SK-N-SH treated with all-trans-retinoic acid at 6 μM for 48 hours (cell line): ENCODE results near the gene LRRC18.

Experiments used
- ATAC-seq: fragments of 200-7000 bp; cut with Tn5 transposase; 3 replicates; pipeline ENCODE4 v1.9.1; 2020; ENCODE audit warnings: mild to moderate bottlenecking, moderate library complexity
- ARNTL ChIP-seq: fragments of 450-650 bp; formaldehyde crosslinking; IDR thresholded peaks from 2 replicates; pipeline ENCODE4 v1.5.0; 2020; ENCODE audit warnings: low read depth, mild to moderate bottlenecking, moderate library complexity, borderline replicate concordance
- BACH2 ChIP-seq: fragments of 250-450 bp; sonication (Bioruptor Pico); IDR thresholded peaks from 2 replicates; pipeline ENCODE4 v1.9.0; 2021; ENCODE audit warnings: mild to moderate bottlenecking, borderline replicate concordance
- CSDC2 ChIP-seq: fragments of 250-450 bp; sonication (Bioruptor Pico); IDR thresholded peaks from 2 replicates; pipeline ENCODE4 v1.5.0; 2020; ENCODE audit warnings: mild to moderate bottlenecking, moderate library complexity
- ESRRG ChIP-seq: fragments of 250-450 bp; sonication (Bioruptor Pico); IDR thresholded peaks from 2 replicates; pipeline ENCODE4 v1.6.1; 2021; ENCODE audit warnings: mild to moderate bottlenecking
- ISL1 ChIP-seq: fragments of 250-450 bp; sonication (Bioruptor Pico); IDR thresholded peaks from 2 replicates; pipeline ENCODE4 v2.1.2; 2022; ENCODE audit warnings: mild to moderate bottlenecking, moderate library complexity
- OSR1 ChIP-seq: fragments of 250-450 bp; sonication (Bioruptor Pico); IDR thresholded peaks from 2 replicates; pipeline ENCODE4 v1.8.0; 2022; ENCODE audit warnings: moderate library complexity, mild to moderate bottlenecking, inconsistent platforms
- PPARA ChIP-seq: fragments of 250-450 bp; sonication (Bioruptor Pico); IDR thresholded peaks from 2 replicates; pipeline ENCODE4 v1.5.0; 2020; ENCODE audit warnings: mild to moderate bottlenecking, borderline replicate concordance
- RARB ChIP-seq: fragments of 250-450 bp; sonication (Bioruptor Pico); IDR thresholded peaks from 2 replicates; pipeline ENCODE4 v1.8.0; 2021; ENCODE audit warnings: mild to moderate bottlenecking, moderate library complexity
- SNAI2 ChIP-seq: fragments of 250-450 bp; sonication (Bioruptor Pico); IDR thresholded peaks from 2 replicates; pipeline ENCODE4 v1.5.0; 2020; ENCODE audit warnings: mild to moderate bottlenecking, moderate library complexity
- TOX ChIP-seq: fragments of 250-450 bp; sonication (Bioruptor Pico); IDR thresholded peaks from 2 replicates; pipeline ENCODE4 v1.8.0; 2021; ENCODE audit warnings: mild to moderate bottlenecking, moderate library complexity, borderline replicate concordance
- ZC3H10 ChIP-seq: fragments of 250-450 bp; sonication (Bioruptor Pico); IDR thresholded peaks from 2 replicates; pipeline ENCODE4 v1.5.1; 2021; ENCODE audit warnings: mild to moderate bottlenecking, moderate library complexity
- ZFP3 ChIP-seq: fragments of 250-450 bp; sonication (Bioruptor Pico); IDR thresholded peaks from 2 replicates; pipeline ENCODE4 v1.5.0; 2020; ENCODE audit warnings: mild to moderate bottlenecking, moderate library complexity
- ZFP30 ChIP-seq: fragments of 450-650 bp; formaldehyde crosslinking; IDR thresholded peaks from 2 replicates; pipeline ENCODE4 v1.5.0; 2022; ENCODE audit warnings: mild to moderate bottlenecking, moderate library complexity
- ZNF565 ChIP-seq: fragments of 450-650 bp; formaldehyde crosslinking; conservative IDR thresholded peaks from 2 replicates; pipeline ENCODE4 v1.5.0; 2020; ENCODE audit warnings: low read depth, mild to moderate bottlenecking, moderate library complexity
- ZNF8 ChIP-seq: fragments of 450-650 bp; formaldehyde crosslinking; IDR thresholded peaks from 2 replicates; pipeline ENCODE4 v1.5.0; 2020; ENCODE audit warnings: mild to moderate bottlenecking, moderate library complexity
- TF ChIP-seq, protein P1 (sequence below): fragments of 250-450 bp; sonication (Bioruptor Pico); IDR thresholded peaks from 2 replicates; pipeline ENCODE4 v1.5.1; 2020; ENCODE audit warnings: low read depth, mild to moderate bottlenecking, moderate library complexity
- TF ChIP-seq, protein P2 (sequence below): fragments of 250-450 bp; sonication (Bioruptor Pico); IDR thresholded peaks from 2 replicates; pipeline ENCODE4 v1.5.1; 2021; ENCODE audit warnings: mild to moderate bottlenecking, moderate library complexity
- TF ChIP-seq, protein P3 (sequence below): fragments of 250-450 bp; sonication (Bioruptor Pico); IDR thresholded peaks from 2 replicates; pipeline ENCODE4 v1.8.0; 2021; ENCODE audit warnings: low read depth, mild to moderate bottlenecking, moderate library complexity, borderline replicate concordance
- TF ChIP-seq, protein P4 (sequence below): fragments of 250-450 bp; sonication (Bioruptor Pico); IDR thresholded peaks from 2 replicates; pipeline ENCODE4 v1.5.0; 2020; ENCODE audit warnings: mild to moderate bottlenecking, moderate library complexity

The LRRC18 gene

DNA sequence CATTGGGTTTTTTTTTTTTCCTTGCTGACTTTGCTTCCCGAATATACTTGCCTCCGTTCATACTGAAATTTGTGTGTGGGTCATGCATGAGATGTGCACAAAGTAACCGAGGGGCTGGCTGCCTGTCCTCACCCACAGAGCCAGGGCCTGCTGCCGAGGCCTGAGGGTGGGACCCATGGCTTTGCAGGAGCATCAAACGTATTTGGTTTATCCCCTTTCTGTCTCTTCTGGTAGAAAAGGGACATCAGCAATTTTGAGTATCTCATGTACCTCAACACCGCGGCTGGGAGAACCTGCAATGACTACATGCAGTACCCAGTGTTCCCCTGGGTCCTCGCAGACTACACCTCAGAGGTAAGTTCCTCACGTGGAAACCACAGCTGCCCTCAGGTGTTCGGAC is 3.5 kb upstream of the LRRC18 start:
- no peak for ATAC-seq
- TF ChIP-seq ZFP30 (CRISPR knock-in tag) = no peak
- TF ChIP-seq BACH2 (CRISPR knock-in tag) = no peak
- no peak for TF ChIP-seq ISL1 (CRISPR knock-in tag)
- no peak for TF ChIP-seq ZNF8 (CRISPR knock-in tag)
- no peak for TF ChIP-seq ARNTL
- TF ChIP-seq ZC3H10 (CRISPR knock-in tag) = no peak
- TF ChIP-seq ESRRG (CRISPR knock-in tag) = no peak
- TF ChIP-seq ZFP3 (CRISPR knock-in tag) = no peak
- TF ChIP-seq, protein P1, sequence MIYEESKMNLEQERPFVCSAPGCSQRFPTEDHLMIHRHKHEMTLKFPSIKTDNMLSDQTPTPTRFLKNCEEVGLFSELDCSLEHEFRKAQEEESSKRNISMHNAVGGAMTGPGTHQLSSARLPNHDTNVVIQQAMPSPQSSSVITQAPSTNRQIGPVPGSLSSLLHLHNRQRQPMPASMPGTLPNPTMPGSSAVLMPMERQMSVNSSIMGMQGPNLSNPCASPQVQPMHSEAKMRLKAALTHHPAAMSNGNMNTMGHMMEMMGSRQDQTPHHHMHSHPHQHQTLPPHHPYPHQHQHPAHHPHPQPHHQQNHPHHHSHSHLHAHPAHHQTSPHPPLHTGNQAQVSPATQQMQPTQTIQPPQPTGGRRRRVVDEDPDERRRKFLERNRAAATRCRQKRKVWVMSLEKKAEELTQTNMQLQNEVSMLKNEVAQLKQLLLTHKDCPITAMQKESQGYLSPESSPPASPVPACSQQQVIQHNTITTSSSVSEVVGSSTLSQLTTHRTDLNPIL (CRISPR knock-in tag) = no peak
- TF ChIP-seq OSR1 (CRISPR knock-in tag) = no peak
- TF ChIP-seq, protein P2, sequence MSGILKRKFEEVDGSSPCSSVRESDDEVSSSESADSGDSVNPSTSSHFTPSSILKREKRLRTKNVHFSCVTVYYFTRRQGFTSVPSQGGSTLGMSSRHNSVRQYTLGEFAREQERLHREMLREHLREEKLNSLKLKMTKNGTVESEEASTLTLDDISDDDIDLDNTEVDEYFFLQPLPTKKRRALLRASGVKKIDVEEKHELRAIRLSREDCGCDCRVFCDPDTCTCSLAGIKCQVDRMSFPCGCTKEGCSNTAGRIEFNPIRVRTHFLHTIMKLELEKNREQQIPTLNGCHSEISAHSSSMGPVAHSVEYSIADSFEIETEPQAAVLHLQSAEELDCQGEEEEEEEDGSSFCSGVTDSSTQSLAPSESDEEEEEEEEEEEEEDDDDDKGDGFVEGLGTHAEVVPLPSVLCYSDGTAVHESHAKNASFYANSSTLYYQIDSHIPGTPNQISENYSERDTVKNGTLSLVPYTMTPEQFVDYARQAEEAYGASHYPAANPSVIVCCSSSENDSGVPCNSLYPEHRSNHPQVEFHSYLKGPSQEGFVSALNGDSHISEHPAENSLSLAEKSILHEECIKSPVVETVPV = no peak
- TF ChIP-seq ZNF565 (CRISPR knock-in tag) = no peak
- TF ChIP-seq, protein P3, sequence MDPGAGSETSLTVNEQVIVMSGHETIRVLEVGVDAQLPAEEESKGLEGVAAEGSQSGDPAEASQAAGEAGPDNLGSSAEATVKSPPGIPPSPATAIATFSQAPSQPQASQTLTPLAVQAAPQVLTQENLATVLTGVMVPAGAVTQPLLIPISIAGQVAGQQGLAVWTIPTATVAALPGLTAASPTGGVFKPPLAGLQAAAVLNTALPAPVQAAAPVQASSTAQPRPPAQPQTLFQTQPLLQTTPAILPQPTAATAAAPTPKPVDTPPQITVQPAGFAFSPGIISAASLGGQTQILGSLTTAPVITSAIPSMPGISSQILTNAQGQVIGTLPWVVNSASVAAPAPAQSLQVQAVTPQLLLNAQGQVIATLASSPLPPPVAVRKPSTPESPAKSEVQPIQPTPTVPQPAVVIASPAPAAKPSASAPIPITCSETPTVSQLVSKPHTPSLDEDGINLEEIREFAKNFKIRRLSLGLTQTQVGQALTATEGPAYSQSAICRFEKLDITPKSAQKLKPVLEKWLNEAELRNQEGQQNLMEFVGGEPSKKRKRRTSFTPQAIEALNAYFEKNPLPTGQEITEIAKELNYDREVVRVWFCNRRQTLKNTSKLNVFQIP (CRISPR knock-in tag) = no peak

DNA sequence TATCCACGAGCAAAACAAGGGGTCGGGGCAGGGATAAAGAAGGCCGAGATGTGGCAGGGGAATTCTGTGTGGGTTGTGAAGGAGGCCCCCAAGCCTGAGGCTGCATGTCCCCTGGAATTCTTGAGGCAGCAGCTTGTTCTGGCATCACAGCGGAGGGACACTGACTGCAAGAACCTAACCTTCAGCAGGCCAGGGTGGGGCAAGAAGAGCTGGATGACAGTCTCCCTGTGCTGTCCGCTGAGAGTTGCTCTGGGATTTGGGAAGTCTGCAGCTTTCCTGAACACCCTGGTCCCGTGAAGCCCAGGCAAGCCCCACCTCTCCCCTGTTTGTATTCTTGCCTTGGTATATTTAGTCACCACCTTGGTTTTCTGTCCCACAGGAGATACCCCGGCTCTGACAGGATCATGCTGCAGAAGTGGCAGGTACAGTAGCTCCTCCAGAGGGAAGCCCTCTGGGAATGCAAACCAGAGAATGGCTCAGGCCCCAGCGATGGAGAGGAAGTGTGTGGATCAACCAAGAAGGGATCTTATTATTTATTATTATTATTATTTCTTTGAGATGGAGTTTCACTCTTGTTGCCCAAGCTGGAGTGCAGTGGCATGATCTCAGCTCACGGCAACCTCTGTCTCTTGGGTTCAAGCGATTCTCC is 1.9 kb upstream of the LRRC18 start:
- TF ChIP-seq ISL1 (CRISPR knock-in tag) (no peak), PPARA (CRISPR knock-in tag) (no peak), SNAI2 (no peak), ESRRG (CRISPR knock-in tag) (no peak), OSR1 (CRISPR knock-in tag) (no peak), CSDC2 (CRISPR knock-in tag) (no peak), RARB (CRISPR knock-in tag) (no peak)
- TF ChIP-seq, protein P1 (CRISPR knock-in tag) = no peak
- ATAC-seq = no peak

DNA sequence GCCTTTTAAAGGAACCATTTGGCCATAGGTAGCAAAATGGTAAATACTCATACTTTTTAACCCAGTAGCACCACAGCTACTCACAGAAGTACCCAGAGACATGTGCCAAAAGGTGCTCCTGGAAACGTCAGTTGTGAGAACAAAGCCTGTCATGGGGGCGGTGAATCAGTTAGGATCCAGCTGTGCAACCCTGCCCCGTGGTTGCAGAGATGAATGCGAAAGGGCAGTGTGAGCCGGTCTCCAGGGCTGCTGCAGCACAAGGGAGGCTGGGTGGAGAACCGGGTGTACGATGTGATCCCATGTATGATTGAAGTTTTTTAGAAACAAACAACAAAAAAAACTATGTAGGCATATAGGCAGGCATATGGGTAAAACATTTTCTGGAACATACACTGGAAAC is 1.3 kb upstream of the LRRC18 start:
- no peak for TF ChIP-seq ZFP3 (CRISPR knock-in tag)
- TF ChIP-seq ARNTL = no peak
- TF ChIP-seq ZNF565 (CRISPR knock-in tag) = no peak
- TF ChIP-seq ZNF8 (CRISPR knock-in tag) = no peak
- no peak for TF ChIP-seq CSDC2 (CRISPR knock-in tag)
- TF ChIP-seq TOX (CRISPR knock-in tag) = no peak
- TF ChIP-seq, protein P4, sequence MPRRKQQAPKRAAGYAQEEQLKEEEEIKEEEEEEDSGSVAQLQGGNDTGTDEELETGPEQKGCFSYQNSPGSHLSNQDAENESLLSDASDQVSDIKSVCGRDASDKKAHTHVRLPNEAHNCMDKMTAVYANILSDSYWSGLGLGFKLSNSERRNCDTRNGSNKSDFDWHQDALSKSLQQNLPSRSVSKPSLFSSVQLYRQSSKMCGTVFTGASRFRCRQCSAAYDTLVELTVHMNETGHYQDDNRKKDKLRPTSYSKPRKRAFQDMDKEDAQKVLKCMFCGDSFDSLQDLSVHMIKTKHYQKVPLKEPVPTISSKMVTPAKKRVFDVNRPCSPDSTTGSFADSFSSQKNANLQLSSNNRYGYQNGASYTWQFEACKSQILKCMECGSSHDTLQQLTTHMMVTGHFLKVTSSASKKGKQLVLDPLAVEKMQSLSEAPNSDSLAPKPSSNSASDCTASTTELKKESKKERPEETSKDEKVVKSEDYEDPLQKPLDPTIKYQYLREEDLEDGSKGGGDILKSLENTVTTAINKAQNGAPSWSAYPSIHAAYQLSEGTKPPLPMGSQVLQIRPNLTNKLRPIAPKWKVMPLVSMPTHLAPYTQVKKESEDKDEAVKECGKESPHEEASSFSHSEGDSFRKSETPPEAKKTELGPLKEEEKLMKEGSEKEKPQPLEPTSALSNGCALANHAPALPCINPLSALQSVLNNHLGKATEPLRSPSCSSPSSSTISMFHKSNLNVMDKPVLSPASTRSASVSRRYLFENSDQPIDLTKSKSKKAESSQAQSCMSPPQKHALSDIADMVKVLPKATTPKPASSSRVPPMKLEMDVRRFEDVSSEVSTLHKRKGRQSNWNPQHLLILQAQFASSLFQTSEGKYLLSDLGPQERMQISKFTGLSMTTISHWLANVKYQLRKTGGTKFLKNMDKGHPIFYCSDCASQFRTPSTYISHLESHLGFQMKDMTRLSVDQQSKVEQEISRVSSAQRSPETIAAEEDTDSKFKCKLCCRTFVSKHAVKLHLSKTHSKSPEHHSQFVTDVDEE (CRISPR knock-in tag) = no peak
- TF ChIP-seq, protein P1 (CRISPR knock-in tag) = no peak
- ATAC-seq = no peak
